VCaP (cell line): ENCODE measurements around the gene EXOSC9.

ENCODE experiments used
- H3K27ac ChIP-seq: fragments of 450-650 bp; 2 replicates; pipeline ENCODE4 v1.5.1; 2017
- TF ChIP-seq, protein P1 (sequence below): fragments of 450-650 bp; conservative IDR thresholded peaks from 2 replicates; pipeline ENCODE4 v1.5.1; 2017; ENCODE audit warnings: mild to moderate bottlenecking, moderate library complexity

Gene EXOSC9

DNA sequence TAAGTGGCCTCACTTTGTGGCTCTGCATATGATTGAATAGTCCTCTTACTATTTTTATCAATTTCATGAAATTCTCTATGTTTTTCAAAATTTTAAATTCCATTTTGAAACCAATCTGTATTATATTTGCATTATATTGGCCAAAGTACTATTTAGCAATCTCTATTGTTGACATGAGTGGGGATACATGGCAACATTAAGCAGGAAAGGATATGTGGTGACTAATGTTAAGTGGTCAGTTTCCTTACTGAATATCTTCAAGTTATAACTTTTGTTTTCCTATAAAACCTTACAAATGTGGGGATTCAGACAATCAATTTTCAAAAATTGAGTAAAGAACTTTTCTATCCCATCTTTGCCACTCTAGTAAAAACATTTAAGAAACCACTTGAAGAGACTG lies 59.0 kb downstream of the EXOSC9 start:
- H3K27ac ChIP-seq = no peak overlapping the region
- TF ChIP-seq, protein P1, sequence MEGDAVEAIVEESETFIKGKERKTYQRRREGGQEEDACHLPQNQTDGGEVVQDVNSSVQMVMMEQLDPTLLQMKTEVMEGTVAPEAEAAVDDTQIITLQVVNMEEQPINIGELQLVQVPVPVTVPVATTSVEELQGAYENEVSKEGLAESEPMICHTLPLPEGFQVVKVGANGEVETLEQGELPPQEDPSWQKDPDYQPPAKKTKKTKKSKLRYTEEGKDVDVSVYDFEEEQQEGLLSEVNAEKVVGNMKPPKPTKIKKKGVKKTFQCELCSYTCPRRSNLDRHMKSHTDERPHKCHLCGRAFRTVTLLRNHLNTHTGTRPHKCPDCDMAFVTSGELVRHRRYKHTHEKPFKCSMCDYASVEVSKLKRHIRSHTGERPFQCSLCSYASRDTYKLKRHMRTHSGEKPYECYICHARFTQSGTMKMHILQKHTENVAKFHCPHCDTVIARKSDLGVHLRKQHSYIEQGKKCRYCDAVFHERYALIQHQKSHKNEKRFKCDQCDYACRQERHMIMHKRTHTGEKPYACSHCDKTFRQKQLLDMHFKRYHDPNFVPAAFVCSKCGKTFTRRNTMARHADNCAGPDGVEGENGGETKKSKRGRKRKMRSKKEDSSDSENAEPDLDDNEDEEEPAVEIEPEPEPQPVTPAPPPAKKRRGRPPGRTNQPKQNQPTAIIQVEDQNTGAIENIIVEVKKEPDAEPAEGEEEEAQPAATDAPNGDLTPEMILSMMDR = no peak

DNA sequence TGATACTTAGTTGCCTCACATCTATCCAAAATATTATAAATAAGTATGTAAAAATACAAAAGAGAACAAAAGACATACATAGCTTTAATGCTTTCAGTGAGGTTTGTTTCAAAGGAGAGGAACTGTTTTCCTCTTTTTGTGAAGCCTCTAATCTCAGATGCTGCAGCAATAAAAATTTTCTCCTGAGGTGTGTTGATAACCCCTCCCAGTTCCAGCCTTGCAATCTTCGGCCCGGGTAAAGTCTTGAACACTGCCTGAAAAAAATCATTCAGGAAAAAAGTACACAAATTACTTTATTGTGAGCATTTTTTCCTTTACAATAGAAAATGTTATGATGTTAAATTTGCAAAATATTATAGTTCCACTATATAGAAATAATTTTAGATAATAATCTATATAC lies 60.3 kb downstream of the EXOSC9 start:
- H3K27ac ChIP-seq = no peak overlapping the region
- TF ChIP-seq, protein P1 = no peak

- H3K27ac ChIP-seq = no peak overlapping the region
- TF ChIP-seq, protein P1 = no peak
These were observed 62.7 kb downstream of the EXOSC9 start for GRCh38 chr4:121863799-121864198.
